ENCODE measurements around the gene RDX.

- TF ChIP-seq, protein P1, sequence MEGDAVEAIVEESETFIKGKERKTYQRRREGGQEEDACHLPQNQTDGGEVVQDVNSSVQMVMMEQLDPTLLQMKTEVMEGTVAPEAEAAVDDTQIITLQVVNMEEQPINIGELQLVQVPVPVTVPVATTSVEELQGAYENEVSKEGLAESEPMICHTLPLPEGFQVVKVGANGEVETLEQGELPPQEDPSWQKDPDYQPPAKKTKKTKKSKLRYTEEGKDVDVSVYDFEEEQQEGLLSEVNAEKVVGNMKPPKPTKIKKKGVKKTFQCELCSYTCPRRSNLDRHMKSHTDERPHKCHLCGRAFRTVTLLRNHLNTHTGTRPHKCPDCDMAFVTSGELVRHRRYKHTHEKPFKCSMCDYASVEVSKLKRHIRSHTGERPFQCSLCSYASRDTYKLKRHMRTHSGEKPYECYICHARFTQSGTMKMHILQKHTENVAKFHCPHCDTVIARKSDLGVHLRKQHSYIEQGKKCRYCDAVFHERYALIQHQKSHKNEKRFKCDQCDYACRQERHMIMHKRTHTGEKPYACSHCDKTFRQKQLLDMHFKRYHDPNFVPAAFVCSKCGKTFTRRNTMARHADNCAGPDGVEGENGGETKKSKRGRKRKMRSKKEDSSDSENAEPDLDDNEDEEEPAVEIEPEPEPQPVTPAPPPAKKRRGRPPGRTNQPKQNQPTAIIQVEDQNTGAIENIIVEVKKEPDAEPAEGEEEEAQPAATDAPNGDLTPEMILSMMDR (IDR thresholded peaks at IDR 0.05; ENCODE audit: low read length), result no peak
- TF ChIP-seq EZH2 (optimal IDR thresholded peaks at IDR 0.05; ENCODE audit: low read depth, low read length) (no peak), EZH2phosphoT487 (IDR thresholded peaks at IDR 0.05; ENCODE audit: low read length) (no peak)
Observed at GRCh38 chr11:110297726-110298300, 1.4 kb upstream of the RDX start.
